ENCODE data around the gene YTHDF2. TPM values are rescaled to one million over a fixed set of nuclear protein-coding genes. Genes with fewer than 3 reads are reported as not detected.

YTHDF2 gene
- total RNA-seq, 1 experiment from 2014 or later = 55.0 TPM

GRCh38 chr1:28813931-28814465 is 77.3 kb downstream of the YTHDF2 start:
- POLR2A ChIA-PET (ENCODE audit: unreplicated experiment) = no interaction called here
- no peak overlapping the region for H3K9ac ChIP-seq (ENCODE audit: low read length)

GRCh38 chr1:28815533-28816185 is 78.9 kb downstream of the YTHDF2 start:
- no peak for ATAC-seq
- H3K27me3 ChIP-seq (ENCODE audit: low read length) = peaks cover 47% of the 10 kb centered on the region

More at GRCh38 chr1:28813931-28814465, 77.3 kb downstream of the YTHDF2 start:
- Histone ChIP-seq H4K20me1 (ENCODE audit: low read length) (no peaks in the 10 kb centered on the region), H3F3A (ENCODE audit: low read length, unreplicated experiment) (no peaks in the 10 kb centered on the region), H3K4me3 (ENCODE audit: low read length) (no peak overlapping the region), H3K79me2 (ENCODE audit: low read length) (no peaks in the 10 kb centered on the region), H3K9me3 (ENCODE audit: low read length) (no peaks in the 10 kb centered on the region), H2AFZ (ENCODE audit: low read length) (no peak overlapping the region), H3K9me2 (replicated peaks; ENCODE audit: low read length) (no peaks in the 10 kb centered on the region), H3K36me3 (ENCODE audit: low read depth, low read length) (no peaks in the 10 kb centered on the region), H3K27me3 (ENCODE audit: low read length) (peaks cover 52% of the 10 kb centered on the region), H3K4me1 (ENCODE audit: insufficient read depth, low read length) (no peaks in the 10 kb centered on the region), H3K4me2 (ENCODE audit: low read length) (no peak overlapping the region), H3K27ac (ENCODE audit: low read length) (no peak overlapping the region)
- ATAC-seq (no peak), DNase-seq (no peak)
- TF ChIP-seq EZH2 (IDR thresholded peaks at IDR 0.05; ENCODE audit: low read length, unreplicated experiment) = no peak
- TF ChIP-seq, protein P1, sequence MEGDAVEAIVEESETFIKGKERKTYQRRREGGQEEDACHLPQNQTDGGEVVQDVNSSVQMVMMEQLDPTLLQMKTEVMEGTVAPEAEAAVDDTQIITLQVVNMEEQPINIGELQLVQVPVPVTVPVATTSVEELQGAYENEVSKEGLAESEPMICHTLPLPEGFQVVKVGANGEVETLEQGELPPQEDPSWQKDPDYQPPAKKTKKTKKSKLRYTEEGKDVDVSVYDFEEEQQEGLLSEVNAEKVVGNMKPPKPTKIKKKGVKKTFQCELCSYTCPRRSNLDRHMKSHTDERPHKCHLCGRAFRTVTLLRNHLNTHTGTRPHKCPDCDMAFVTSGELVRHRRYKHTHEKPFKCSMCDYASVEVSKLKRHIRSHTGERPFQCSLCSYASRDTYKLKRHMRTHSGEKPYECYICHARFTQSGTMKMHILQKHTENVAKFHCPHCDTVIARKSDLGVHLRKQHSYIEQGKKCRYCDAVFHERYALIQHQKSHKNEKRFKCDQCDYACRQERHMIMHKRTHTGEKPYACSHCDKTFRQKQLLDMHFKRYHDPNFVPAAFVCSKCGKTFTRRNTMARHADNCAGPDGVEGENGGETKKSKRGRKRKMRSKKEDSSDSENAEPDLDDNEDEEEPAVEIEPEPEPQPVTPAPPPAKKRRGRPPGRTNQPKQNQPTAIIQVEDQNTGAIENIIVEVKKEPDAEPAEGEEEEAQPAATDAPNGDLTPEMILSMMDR (conservative IDR thresholded peaks at IDR 0.05; ENCODE audit: low read depth, low read length) = no peak
- TF ChIP-seq EZH2phosphoT487 (IDR thresholded peaks at IDR 0.05; ENCODE audit: borderline replicate concordance, low read length) = no peak
- BruUV-seq (replicated peaks) = no TSS peak
- CTCF ChIA-PET = no interaction called here
- intact Hi-C loops (cut with micrococcal nuclease) = no loop called here

DNA sequence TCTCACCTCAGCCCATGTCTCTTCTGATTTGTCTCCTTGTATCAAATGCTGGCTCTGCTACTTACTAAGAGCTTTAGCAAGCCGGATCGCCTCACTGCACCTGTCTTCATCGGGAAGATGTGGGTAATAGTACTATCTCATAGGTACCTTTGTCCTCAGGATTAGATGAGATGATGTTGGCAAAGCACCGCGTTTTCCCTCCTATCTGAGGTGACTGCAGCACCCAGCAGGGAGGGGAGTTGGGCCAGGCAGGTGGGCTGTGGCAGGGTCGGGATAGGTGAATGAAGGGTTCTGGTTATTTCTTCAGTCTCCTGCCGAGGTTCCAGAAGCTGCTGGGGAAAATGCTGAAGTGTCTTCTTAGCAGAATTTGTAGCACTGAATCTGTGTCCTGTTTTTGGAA is 80.4 kb downstream of the YTHDF2 start:
- intact Hi-C loops (cut with micrococcal nuclease) = no loop called here
- ATAC-seq = no peak
- Histone ChIP-seq H3K27me3 (ENCODE audit: low read length) (peaks cover 34% of the 10 kb centered on the region), H3K9me3 (ENCODE audit: low read length) (no peaks in the 10 kb centered on the region), H3K4me2 (ENCODE audit: low read length) (no peak overlapping the region), H3F3A (ENCODE audit: low read length, unreplicated experiment) (no peaks in the 10 kb centered on the region), H3K9me2 (replicated peaks; ENCODE audit: low read length) (no peaks in the 10 kb centered on the region), H3K4me1 (ENCODE audit: insufficient read depth, low read length) (no peaks in the 10 kb centered on the region), H3K27ac (ENCODE audit: low read length) (no peak overlapping the region), H3K9ac (ENCODE audit: low read length) (no peak overlapping the region), H4K20me1 (ENCODE audit: low read length) (no peaks in the 10 kb centered on the region), H3K79me2 (ENCODE audit: low read length) (no peaks in the 10 kb centered on the region), H3K4me3 (ENCODE audit: low read length) (no peak overlapping the region), H2AFZ (ENCODE audit: low read length) (no peak overlapping the region), H3K36me3 (ENCODE audit: low read depth, low read length) (no peaks in the 10 kb centered on the region)
- BruUV-seq (replicated peaks) = no TSS peak
- ChIA-PET CTCF (interaction anchor here (0.6 kb wide), 1 partner anchor 99 kb away, joined by 3 read pairs; no protein-coding TSS in a partner anchor), POLR2A (ENCODE audit: unreplicated experiment) (no interaction called here)
- no peak for DNase-seq
- TF ChIP-seq EZH2phosphoT487 (IDR thresholded peaks at IDR 0.05; ENCODE audit: borderline replicate concordance, low read length) = no peak
- TF ChIP-seq, protein P1 (conservative IDR thresholded peaks at IDR 0.05; ENCODE audit: low read depth, low read length) = no peak
- TF ChIP-seq EZH2 (IDR thresholded peaks at IDR 0.05; ENCODE audit: low read length, unreplicated experiment) = no peak

More at GRCh38 chr1:28815533-28816185, 78.9 kb downstream of the YTHDF2 start:
- POLR2A ChIA-PET (ENCODE audit: unreplicated experiment) = no interaction called here
- no peaks in the 10 kb centered on the region for H3K4me1 ChIP-seq (ENCODE audit: insufficient read depth, low read length)
- no TSS peak for BruUV-seq (replicated peaks)
- DNase-seq = no peak
- H3K9ac ChIP-seq (ENCODE audit: low read length) = no peak overlapping the region
- H3K27ac ChIP-seq (ENCODE audit: low read length) = no peak overlapping the region
- H3K36me3 ChIP-seq (ENCODE audit: low read depth, low read length) = no peaks in the 10 kb centered on the region
- no peaks in the 10 kb centered on the region for H3F3A ChIP-seq (ENCODE audit: low read length, unreplicated experiment)
- no peaks in the 10 kb centered on the region for H3K79me2 ChIP-seq (ENCODE audit: low read length)
- H3K4me2 ChIP-seq (ENCODE audit: low read length) = no peak overlapping the region
- CTCF ChIA-PET = interaction anchor here (0.6 kb wide), 1 partner anchor 8 kb away, joined by 3 read pairs; no protein-coding TSS in a partner anchor
- no peak for TF ChIP-seq EZH2 (IDR thresholded peaks at IDR 0.05; ENCODE audit: low read length, unreplicated experiment)
- intact Hi-C loops (cut with micrococcal nuclease) = no loop called here
- H3K9me3 ChIP-seq (ENCODE audit: low read length) = no peaks in the 10 kb centered on the region
- H3K9me2 ChIP-seq (replicated peaks; ENCODE audit: low read length) = no peaks in the 10 kb centered on the region
- H4K20me1 ChIP-seq (ENCODE audit: low read length) = no peaks in the 10 kb centered on the region
- H3K4me3 ChIP-seq (ENCODE audit: low read length) = no peak overlapping the region
- H2AFZ ChIP-seq (ENCODE audit: low read length) = no peak overlapping the region

All from PC-3 (cell line).